Measurements from ENCODE around the gene DTX3.
A peak's percentile ranks its signal among the peaks of the same experiment; 100 is the strongest.
"Not testable (repeated sequence)": the region's sequence is repeated elsewhere in the genome, so short reads cannot be mapped to it uniquely, and the experiment has no call there.

The DTX3 gene

DNA sequence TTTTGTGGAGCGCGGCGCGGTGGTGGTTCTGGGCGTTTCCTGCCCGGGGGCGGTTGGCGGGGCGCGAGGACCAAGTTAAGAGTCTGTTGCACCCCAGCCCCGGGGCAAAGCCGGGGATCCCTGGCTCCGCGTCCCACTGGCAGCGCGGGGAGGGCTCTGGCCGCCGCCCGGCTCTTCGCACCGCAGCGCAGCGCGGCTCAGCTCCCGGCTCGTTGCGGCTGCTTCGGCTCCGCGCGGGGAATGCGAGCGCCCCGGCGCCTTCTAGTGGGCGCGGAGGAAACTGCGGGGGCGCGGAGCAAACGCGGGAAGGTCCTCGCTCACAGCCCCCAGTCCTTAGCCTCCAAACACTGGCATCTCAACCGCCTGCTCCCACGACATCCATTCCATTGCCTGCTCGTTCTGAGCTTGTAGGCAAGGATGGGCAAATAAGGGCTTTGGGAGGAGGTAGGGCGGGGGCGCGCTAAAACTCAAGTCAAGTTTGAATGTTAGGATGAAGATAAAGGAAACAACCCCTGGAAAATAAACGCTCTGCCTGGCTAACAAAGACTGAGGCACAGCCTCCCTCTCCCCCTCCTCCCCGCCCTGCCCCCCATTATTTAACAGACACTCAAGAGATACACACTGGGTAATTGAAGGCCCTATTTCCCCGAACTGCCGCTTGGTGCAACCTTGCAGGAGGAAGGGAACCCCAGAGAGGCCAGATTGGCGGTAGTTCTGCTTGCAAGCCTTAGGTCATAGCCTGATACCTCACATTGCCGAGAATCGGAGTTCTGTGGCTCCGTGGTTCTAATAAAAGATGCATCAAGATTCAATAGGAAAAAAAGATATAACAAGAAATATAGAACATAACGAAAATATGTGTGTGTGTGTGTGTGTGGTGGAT is 28.6 kb downstream of the DTX3 start, which contains the start of gene B4GALNT1:
Gene B4GALNT1 (minus strand): TSS at position 244 of the 883 bp plus-strand sequence. CDS start 1,069 bp downstream, outside the sequence.
- DNase-seq, result peak; percentile 98

DNA sequence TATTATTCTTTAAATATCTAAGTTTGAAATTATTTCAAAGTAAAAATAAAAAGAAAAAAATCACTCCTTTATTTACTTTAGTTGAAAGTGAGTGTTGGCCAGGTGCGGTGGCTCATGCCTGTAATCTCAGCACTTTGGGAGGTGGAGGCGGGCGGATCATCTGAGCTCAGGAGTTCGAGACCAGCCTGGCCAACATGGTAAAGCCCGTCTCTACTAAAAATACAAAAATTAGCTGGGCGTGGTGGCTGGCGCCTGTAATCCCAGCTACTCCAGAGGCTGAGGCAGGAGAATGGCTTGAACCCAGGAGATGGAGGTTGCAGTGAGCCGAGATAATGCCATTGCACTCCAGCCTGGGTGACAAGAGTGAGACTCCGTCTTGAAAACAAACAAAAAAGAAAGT is 32.1 kb downstream of the DTX3 start:
- DNase-seq, result not testable (repeated sequence)

DNA sequence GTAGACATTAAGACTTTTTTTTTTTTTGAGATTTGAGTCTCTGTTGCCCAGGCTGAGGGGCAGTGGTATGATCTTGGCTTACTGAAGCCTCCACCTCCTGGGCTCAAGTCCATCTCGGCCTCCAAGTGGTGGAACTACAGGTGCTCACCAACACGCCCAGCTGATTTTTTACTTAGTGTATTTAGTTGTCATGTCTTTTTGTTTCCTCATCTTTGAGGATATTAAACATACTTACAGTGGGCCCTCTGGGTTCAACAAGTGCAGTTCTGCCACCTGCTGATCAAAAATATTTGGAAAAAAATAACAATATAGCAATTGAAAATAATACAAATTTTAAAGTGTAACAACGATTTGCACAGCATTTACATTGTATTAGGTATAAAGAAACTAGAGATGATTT is 32.7 kb downstream of the DTX3 start:
- no peak for DNase-seq

DNA sequence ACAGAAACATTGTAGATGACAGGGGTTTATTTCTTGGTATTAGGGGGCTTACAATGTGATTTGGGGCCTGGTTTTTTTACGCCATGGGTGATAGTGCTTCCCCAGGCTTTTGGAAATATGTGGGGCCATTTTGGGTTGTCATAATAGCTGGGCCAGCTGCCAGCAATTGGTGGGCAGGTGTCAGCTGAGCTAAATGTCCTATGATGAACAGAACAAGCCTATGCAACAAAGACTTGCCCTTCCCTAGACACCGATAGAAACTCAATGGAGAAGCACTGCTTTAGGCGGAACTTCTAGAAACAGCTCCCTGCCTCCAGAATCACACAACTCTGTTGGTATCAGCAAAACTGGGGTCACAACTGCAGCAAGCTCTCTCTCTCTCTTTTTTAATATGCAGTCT is 33.5 kb downstream of the DTX3 start:
- DNase-seq, result no peak

DNA sequence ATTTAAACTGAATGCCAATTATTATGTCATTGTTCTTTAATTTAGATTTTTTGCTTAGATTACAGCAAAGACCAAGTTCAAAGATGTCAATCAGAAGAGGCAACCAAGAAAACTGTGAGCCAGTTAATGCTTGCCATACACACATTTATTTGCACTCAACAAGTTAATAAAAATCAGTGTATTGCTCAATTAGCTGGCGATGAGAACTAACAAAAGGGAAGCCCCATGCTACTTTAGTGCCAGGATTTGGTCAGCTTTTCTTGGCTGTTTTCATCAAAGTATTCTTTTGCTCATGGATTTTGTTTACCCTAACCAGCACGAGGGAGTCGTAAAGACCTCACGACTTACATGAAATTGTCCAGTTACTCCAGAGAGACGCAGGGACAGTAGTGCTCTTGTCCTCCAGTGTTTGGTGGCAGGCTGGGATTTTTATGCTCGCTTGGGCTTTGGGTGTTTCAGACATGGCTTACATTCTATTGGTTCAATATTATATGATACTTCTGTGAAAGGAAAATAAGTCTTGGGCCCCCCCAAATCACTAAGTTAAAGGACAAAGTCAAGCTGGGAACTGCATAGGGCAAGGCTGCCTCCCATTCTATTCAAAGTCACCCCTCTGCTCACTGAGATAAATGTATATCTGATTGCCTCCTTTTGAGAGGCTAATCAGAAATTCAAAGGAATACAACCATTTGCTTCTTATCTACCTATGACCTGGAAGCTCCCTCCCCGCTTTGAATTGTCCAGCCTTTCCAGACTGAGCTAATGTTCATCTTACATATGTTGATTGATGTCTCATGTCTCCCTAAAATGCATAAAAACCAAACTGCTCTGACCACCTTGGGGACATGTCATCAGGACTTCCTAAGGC is 35.8 kb downstream of the DTX3 start:
- DNase-seq, result no peak

DNA sequence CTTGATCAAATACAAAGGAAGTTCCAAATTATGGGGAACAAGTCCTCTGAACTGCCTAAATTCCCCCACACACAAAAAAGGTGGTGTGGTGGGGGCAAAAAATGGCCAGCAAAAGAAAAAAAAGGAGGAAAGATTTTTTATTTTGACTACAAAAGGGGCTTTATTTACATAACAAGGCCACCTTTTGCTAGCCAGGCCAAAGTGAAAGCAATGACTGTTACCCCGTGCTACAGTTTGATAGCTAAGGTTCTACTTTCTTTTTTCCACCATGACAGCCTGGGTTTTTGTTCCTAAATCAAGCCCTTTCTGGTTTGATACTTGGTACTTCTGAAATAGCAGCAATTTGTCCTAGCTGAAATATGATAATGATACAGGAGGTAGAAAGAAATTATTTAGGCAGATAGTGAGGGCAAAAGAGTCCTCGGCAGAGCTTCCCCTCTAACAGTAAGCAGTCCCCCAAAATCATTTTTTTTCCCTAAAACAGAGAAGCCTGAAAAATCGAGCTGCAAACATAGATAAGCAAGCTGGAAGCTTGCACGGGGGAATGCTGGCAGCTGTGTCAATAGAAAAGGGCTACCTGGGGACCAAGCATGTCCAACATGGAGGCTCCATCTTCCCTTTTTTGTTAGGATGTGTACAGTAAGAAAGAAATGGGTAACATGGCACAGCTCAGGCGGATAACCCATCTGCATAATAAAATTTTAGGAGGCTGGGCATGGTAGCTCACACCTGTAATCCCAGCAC is 37.2 kb downstream of the DTX3 start:
- DNase-seq, result no peak

DNA sequence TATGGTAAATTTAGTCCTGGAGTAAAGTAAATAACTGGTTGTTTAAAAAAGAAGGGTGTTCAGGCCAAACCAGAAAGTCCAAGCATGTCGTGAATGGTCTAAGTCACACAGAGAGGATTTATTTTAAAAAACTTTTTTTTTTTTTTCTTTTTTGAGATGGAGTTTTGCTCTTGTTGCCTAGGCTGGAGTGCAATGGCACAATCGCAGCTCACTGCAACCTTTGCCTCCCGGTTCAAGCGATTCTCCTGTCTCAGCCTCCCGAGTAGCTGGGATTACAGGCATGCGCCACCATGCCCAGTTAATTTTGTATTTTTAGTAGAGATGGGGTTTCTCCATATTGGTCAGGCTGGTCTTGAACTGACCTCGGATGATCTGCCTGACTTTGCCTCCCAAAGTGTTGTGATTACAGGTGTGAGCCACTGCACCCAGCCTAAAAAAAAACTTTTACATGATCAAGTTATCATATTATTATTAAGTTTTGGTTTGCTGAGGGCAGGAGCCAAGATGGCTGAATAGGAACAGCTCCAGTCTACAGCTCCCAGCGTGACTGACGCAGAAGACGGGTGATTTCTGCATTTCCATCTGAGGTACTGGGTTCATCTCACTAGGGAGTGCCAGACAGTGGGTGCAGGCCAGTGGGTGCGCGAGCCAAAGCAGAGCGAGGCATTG is 41.5 kb downstream of the DTX3 start:
- not testable (repeated sequence) for DNase-seq

DNA sequence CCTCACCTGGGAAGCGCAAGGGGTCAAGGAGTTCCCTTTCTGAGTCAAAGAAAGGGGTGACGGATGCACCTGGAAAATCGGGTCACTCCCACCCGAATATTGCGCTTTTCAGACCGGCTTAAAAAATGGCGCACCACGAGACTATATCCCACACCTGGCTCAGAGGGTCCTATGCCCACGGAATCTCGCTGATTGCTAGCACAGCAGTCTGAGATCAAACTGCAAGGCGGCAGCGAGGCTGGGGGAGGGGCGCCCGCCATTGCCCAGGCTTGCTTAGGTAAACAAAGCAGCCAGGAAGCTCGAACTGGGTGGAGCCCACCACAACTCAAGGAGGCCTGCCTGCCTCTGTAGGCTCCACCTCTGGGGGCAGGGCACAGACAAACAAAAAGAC is 42.0 kb downstream of the DTX3 start:
- not testable (repeated sequence) for DNase-seq

DNA sequence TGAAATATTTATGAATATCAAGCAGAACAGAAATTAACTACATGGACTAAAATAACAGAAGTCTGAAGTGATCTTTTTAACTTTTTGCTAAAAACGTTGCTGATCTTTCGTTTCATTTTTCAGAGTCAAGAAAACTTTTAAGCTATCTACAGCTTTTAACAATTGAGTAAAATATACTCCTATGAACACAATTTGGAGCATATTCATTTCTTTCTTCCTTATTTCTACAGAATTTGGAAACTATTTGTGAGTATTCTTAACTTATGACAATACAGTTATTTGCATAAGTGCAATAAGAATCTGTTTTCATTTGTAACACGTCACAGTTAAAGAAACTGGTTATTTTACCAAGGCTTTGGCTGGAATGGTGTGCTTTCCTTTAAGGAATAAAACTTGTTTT is 49.4 kb downstream of the DTX3 start:
- DNase-seq, result no peak

DNA sequence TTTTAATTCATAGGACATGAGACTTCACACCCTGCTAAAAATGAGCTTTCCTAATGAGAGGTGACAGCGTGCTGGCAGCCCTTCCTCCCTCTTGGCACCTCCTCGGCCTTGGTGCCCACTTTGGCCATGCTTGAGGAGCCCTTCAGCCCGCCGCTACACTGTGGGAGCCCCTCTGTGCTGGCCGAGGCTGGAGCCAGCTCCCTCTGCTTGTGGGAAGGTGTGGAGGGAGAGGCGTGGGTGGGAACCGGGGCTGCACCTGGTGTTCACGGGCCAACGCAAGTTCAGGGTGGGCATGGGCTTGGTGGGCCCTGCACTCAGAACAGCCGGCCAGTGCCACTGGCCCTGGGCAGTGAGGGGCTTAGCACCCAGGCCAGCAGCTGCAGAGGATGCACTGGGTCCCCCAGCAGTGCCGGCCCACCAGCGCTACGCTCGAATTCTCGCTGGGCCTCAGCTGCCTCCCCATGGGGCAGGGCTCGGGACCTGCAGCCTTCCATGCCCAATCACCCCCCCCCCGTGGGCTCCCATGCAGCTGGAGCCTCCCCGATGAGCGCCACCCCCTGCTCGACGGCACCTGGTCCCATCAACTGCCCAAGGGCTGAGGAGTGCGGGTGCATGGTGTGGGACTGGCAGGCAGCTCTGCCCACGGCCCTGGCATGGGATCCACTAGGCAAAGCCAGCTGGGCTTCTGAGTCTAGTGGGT is 51.1 kb downstream of the DTX3 start:
- no peak for DNase-seq

DNA sequence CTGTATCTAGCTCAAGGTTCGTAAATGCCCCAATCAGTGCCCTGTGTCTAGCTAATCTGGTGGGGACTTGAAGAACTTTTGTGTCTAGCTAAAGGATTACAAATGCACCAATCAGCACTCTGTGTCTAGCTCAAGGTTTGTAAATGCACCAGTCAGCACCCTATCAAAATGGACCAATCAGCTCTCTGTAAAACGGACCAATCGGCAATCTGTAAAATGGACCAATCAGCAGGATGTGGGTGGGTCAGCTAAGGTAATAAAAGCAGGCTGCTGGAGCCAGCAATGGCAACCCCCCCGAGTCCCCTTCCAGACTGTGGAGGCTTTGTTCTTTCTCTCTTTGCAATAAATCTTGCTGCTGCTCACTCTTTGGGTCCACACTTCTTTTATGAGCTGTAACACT is 51.8 kb downstream of the DTX3 start:
- DNase-seq, result not testable (repeated sequence)

DNA sequence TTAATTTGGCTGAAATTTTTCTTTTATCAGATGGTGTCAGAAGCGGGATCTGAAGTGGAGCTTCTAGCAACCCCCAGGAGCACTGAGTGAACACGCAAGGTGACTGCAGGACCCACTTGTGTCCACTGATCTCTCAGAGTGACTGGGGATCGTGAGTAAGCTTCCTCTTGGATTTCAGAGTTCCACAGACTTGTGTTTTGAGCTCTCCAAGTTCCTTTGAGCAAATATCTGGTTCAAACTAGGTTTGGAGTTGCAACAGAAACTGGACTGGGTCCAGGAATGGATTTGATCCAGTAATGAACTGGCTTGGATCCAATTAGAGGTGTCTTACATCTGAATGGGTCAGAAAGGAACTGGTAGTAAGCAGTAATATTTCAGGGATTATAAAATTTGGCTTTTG is 53.1 kb downstream of the DTX3 start:
- DNase-seq, result no peak

DNA sequence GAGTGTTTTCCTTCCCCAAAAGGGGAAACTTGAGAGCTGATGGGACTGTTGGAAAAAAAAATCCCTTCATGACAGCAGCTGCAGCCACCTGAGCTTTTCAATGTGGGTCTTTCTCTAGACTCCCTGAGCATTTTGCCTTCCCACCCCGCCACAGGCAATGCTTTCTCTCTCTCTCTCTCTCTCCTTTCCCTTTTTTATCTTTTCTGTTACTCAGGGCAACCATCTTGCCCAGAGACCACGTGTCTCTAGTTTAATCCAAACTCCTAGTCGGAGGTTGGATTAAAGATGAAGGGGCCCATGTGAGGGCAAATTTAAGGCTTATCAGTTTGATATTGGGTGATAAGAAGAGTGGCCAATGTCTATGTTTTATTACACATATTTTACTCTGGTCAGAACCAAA is 54.3 kb downstream of the DTX3 start:
- DNase-seq, result no peak
